Fibroblast of villous mesenchyme (primary cell): Measurements from ENCODE around the gene LIFR. TPM values are rescaled to one million over a fixed set of nuclear protein-coding genes. Genes with fewer than 3 reads are reported as not detected.
A peak's percentile ranks its signal among the peaks of the same experiment; 100 is the strongest.
"Not testable (repeated sequence)": the region's sequence is repeated elsewhere in the genome, so short reads cannot be mapped to it uniquely, and the experiment has no call there.

Source experiments
- DNase-seq: peaks from one replicate; pipeline ENCODE4 v3.0.0-alpha.2; 2010; ENCODE audit warnings: low read depth
- H3K4me3 ChIP-seq: 2 replicates; pipeline ENCODE4 v1.5.1; 2011; ENCODE audit warnings: low read depth, mild to moderate bottlenecking, low read length
- total RNA-seq: library from RNA; depleted of rRNA; stranded (reverse); fragments of >200 nt; gene quantifications from 2 replicates; pipeline ENCODE4 v1.2.3, GENCODE V29; 2012
- TF ChIP-seq, protein P1 (sequence below): IDR thresholded peaks from 2 replicates; pipeline ENCODE4 v1.5.1; 2012; ENCODE audit warnings: low read depth, mild to moderate bottlenecking, low read length; ENCODE audit not compliant: insufficient read depth

The LIFR gene
- total RNA-seq, 1 donor, result 40.2 TPM

DNA sequence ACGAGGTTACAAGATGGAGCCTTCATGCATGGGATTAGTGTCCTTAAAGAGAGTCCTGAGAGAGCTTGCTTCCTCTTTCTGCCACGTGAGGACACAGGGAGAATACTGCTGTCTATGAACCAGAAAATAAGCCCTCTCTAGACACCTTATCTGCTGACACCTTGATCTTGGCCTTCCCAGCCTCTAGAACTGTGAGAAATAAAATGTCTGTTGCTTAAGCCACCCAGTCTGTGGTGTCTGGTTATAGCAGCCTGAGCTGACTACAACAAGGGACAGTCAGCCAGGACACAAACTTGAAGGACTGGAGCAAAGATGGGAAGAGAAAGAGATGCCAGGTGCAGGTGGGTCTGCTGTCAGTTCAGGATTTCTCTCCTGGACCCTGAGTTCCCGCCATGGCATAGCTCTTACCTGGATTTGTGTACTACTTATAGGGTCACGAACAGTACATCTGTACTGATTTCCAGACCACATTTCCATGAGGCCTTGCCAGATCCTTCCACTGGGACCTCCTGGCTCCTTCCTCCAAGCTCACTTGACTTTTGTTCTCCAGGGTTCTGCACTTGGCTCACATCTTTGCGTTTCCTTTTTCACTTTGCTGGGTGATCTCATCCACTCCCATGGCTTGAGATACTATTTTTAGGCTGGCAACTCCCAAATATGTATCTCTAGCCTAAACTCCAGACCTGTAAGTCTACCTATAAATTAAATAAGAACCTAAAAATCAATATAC, 44.9 kb upstream of the LIFR start:
- H3K4me3 ChIP-seq, result no peak overlapping the region
- no peak for DNase-seq
- TF ChIP-seq, protein P1, sequence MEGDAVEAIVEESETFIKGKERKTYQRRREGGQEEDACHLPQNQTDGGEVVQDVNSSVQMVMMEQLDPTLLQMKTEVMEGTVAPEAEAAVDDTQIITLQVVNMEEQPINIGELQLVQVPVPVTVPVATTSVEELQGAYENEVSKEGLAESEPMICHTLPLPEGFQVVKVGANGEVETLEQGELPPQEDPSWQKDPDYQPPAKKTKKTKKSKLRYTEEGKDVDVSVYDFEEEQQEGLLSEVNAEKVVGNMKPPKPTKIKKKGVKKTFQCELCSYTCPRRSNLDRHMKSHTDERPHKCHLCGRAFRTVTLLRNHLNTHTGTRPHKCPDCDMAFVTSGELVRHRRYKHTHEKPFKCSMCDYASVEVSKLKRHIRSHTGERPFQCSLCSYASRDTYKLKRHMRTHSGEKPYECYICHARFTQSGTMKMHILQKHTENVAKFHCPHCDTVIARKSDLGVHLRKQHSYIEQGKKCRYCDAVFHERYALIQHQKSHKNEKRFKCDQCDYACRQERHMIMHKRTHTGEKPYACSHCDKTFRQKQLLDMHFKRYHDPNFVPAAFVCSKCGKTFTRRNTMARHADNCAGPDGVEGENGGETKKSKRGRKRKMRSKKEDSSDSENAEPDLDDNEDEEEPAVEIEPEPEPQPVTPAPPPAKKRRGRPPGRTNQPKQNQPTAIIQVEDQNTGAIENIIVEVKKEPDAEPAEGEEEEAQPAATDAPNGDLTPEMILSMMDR, result no peak

GRCh38 chr5:38600329-38601045, 44.0 kb upstream of the LIFR start:
- TF ChIP-seq, protein P1, result no peak
- peak; percentile 33 for DNase-seq
- no peak overlapping the region for H3K4me3 ChIP-seq

- not testable (repeated sequence) for DNase-seq, H3K4me3 ChIP-seq
Observed at GRCh38 chr5:38599751-38600150, 43.3 kb upstream of the LIFR start.

DNA sequence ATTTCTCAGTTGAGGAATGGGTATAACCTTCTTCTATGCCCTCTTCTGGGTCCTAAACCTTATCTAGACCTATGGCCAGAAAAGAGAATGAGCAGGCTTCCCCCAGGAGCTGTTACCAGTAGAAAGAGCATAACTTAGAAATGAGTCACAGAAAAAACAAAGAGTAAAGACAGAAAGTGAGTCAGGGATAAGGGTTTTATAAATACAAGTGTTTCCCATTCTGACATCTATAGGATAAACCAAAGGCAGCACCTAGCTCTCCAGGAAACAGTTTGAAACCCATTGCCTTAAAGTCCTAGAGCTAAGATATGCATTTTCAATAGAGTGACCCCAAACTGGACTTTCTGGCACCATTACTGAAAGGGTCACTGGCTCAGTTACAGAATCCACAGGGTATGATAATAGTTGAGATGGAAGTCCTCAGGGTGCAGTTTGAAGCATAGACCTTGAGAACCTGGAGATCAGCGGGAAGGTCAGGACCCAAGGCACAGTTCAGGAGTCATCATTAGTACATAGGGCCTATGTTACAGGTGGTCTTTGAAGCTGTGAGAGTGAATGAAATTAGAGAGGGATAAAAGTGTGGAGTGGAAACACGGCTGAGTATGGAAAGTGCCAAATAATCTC, 42.7 kb upstream of the LIFR start:
- DNase-seq, result peak; percentile 72
- H3K4me3 ChIP-seq, result no peak overlapping the region
- TF ChIP-seq, protein P1, result no peak

DNA sequence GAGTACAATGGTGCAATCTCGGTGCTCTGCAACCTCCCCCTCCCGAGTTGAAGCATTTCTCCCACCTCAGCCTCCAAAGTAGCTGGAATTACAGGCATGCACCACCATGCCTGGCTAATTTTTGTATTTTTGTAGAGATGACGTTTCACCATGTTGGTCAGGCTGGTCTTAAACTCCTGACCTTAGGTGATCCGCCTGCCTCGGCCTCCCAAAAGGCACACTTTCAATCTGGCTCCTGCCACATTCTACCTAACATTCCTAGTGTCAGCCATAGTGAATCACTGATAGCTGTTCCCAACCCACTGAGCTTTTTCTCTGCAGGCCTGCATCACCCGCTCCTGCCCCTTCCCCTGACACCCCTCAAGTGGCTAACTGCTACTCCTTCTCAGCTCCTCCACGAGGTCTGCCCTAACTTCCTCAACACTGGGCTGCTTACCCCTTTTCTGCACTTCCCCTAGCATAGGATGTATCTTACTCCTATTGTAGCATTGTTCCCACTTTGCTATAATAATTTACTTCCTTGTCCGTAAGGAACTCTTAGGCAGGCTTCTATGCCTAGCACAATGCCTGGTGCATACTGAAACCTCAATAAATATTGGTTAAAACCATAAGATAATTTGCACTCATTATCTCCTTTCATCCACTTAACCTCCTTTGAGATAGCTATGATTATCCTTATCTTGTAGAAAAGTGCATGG, 42.0 kb upstream of the LIFR start:
- DNase-seq, result no peak
- TF ChIP-seq, protein P1, result no peak
- H3K4me3 ChIP-seq, result no peak overlapping the region

- H3K4me3 ChIP-seq, result no peak overlapping the region
- TF ChIP-seq, protein P1, result no peak
- DNase-seq, result no peak
Observed at GRCh38 chr5:38596981-38597380, 40.5 kb upstream of the LIFR start.
